Fibroblast of lung (primary cell): ENCODE data around the gene GRIN2A.

Source experiments
- EZH2 ChIP-seq: IDR thresholded peaks from 2 replicates; pipeline ENCODE4 v1.5.1; 2012; ENCODE audit warnings: low read length, control low read depth, mild to moderate bottlenecking; ENCODE audit errors: missing control alignments
- TF ChIP-seq, protein P1 (sequence below), 2 donors: IDR thresholded peaks in 1 of 2; conservative IDR thresholded peaks in 1 of 2; 1 replicate in 1 of 2; 2 replicates in 1 of 2; pipeline ENCODE4 v1.5.1; 2011 to 2012; ENCODE audit warnings: low read length in 2 of 2, control low read depth in 1 of 2, inconsistent platforms in 1 of 2, low read depth in 1 of 2, mild to moderate bottlenecking in 1 of 2

DNA sequence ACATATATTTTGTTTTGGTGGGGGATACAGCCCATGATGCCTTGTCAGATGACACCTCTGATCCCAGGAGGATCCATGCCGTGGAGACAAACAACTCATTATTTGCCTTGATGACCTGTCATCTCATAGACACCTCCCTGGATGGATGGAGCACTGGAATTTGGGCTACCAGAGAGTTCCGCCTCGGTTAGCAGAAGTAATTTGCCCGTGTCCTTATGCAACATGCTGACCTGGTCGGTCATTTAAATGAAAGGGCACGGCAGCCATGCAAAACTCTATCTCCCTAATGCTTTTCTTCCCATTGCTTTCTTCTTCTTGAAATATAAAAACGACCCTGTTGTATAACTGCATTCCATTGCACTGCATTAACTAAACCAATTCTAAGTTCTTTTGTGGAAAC lies 145.3 kb downstream of the GRIN2A start:
- TF ChIP-seq, protein P1, sequence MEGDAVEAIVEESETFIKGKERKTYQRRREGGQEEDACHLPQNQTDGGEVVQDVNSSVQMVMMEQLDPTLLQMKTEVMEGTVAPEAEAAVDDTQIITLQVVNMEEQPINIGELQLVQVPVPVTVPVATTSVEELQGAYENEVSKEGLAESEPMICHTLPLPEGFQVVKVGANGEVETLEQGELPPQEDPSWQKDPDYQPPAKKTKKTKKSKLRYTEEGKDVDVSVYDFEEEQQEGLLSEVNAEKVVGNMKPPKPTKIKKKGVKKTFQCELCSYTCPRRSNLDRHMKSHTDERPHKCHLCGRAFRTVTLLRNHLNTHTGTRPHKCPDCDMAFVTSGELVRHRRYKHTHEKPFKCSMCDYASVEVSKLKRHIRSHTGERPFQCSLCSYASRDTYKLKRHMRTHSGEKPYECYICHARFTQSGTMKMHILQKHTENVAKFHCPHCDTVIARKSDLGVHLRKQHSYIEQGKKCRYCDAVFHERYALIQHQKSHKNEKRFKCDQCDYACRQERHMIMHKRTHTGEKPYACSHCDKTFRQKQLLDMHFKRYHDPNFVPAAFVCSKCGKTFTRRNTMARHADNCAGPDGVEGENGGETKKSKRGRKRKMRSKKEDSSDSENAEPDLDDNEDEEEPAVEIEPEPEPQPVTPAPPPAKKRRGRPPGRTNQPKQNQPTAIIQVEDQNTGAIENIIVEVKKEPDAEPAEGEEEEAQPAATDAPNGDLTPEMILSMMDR (conservative IDR thresholded peaks at IDR 0.05 in 1 of 2, IDR thresholded peaks at IDR 0.05 in 1 of 2; ENCODE audit: low read depth in 1 of 2, low read length in 2 of 2) = no peak
- TF ChIP-seq EZH2 = no peak
